HG03442 (cell line): ENCODE results near the gene SYNGR3.
"Not testable (repeated sequence)": the region's sequence is repeated elsewhere in the genome, so short reads cannot be mapped to it uniquely, and the experiment has no call there.

Source experiments
- ATAC-seq: cut with Tn5 transposase; IDR thresholded peaks from one replicate; pipeline ENCODE4 v1.9.1; 2021; ENCODE audit warnings: mild to moderate bottlenecking, moderate library complexity; ENCODE audit not compliant: unreplicated experiment

Gene SYNGR3

GRCh38 chr16:2008009-2008526 is 18.3 kb downstream of the SYNGR3 start:
- ATAC-seq: no peak

GRCh38 chr16:2008631-2009163 is 18.9 kb downstream of the SYNGR3 start:
- no peak for ATAC-seq

- peak; percentile 28 for ATAC-seq
Observed at GRCh38 chr16:2009164-2009711, 19.5 kb downstream of the SYNGR3 start.

- peak; percentile 74 for ATAC-seq
Observed at GRCh38 chr16:2009791-2010510, 20.2 kb downstream of the SYNGR3 start, which contains the start of gene ZNF598. ZNF598 (minus strand) TSS chr16:2009821.

- not testable (repeated sequence) for ATAC-seq
Observed at GRCh38 chr16:2011726-2012125, 22.0 kb downstream of the SYNGR3 start.

GRCh38 chr16:2013527-2013926 is 23.8 kb downstream of the SYNGR3 start:
- ATAC-seq: no peak

GRCh38 chr16:2015117-2015946 is 25.6 kb downstream of the SYNGR3 start:
- ATAC-seq: no peak

GRCh38 chr16:2015947-2016208 is 26.1 kb downstream of the SYNGR3 start:
- no peak for ATAC-seq

- ATAC-seq: no peak
Observed at GRCh38 chr16:2016407-2016922, 26.7 kb downstream of the SYNGR3 start.

- ATAC-seq: no peak
Observed at GRCh38 chr16:2019518-2019920, 29.7 kb downstream of the SYNGR3 start, which contains the start of gene NPW. NPW (plus strand) TSS chr16:2019785.

GRCh38 chr16:2019921-2020831 is 30.4 kb downstream of the SYNGR3 start:
- no peak for ATAC-seq

- no peak for ATAC-seq
Observed at GRCh38 chr16:2022723-2023091, 32.9 kb downstream of the SYNGR3 start.

- peak; percentile 66 for ATAC-seq
Observed at GRCh38 chr16:2023092-2024031, 33.6 kb downstream of the SYNGR3 start.

GRCh38 chr16:2024032-2024420 is 34.3 kb downstream of the SYNGR3 start:
- no peak for ATAC-seq

- ATAC-seq: no peak
Observed at GRCh38 chr16:2025251-2025650, 35.5 kb downstream of the SYNGR3 start.

- ATAC-seq: no peak
Observed at GRCh38 chr16:2025878-2026460, 36.2 kb downstream of the SYNGR3 start.

- ATAC-seq: no peak
Observed at GRCh38 chr16:2026461-2027023, 36.8 kb downstream of the SYNGR3 start, which contains the start of gene NHERF2. NHERF2 (plus strand) TSS chr16:2026902; CDS start chr16:2027006, 104 bp downstream.
